SK-N-SH treated with all-trans-retinoic acid at 6 μM for 48 hours (cell line): ENCODE measurements around the gene RASSF5.

Experiments
- ARNTL ChIP-seq: fragments of 450-650 bp; formaldehyde crosslinking; IDR thresholded peaks from 2 replicates; pipeline ENCODE4 v1.5.0; 2020; ENCODE audit warnings: low read depth, mild to moderate bottlenecking, moderate library complexity, borderline replicate concordance
- CREB5 ChIP-seq: fragments of 250-450 bp; sonication (Bioruptor Pico); IDR thresholded peaks from 2 replicates; pipeline ENCODE4 v1.5.1; 2020; ENCODE audit warnings: low read depth, mild to moderate bottlenecking, moderate library complexity
- CSDC2 ChIP-seq: fragments of 250-450 bp; sonication (Bioruptor Pico); IDR thresholded peaks from 2 replicates; pipeline ENCODE4 v1.5.0; 2020; ENCODE audit warnings: mild to moderate bottlenecking, moderate library complexity
- GLIS3 ChIP-seq: fragments of 250-450 bp; sonication (Bioruptor Pico); IDR thresholded peaks from 2 replicates; pipeline ENCODE4 v1.5.0; 2020; ENCODE audit warnings: mild to moderate bottlenecking, moderate library complexity
- ISL1 ChIP-seq: fragments of 250-450 bp; sonication (Bioruptor Pico); IDR thresholded peaks from 2 replicates; pipeline ENCODE4 v2.1.2; 2022; ENCODE audit warnings: mild to moderate bottlenecking, moderate library complexity
- PATZ1 ChIP-seq: fragments of 250-450 bp; sonication (Bioruptor Pico); IDR thresholded peaks from 2 replicates; pipeline ENCODE4 v1.8.0; 2020; ENCODE audit warnings: mild to moderate bottlenecking, moderate library complexity, borderline replicate concordance
- RARB ChIP-seq: fragments of 250-450 bp; sonication (Bioruptor Pico); IDR thresholded peaks from 2 replicates; pipeline ENCODE4 v1.8.0; 2021; ENCODE audit warnings: mild to moderate bottlenecking, moderate library complexity
- SNAI2 ChIP-seq: fragments of 250-450 bp; sonication (Bioruptor Pico); IDR thresholded peaks from 2 replicates; pipeline ENCODE4 v1.5.0; 2020; ENCODE audit warnings: mild to moderate bottlenecking, moderate library complexity
- TCF4 ChIP-seq: fragments of 250-450 bp; sonication (Bioruptor Pico); IDR thresholded peaks from 2 replicates; pipeline ENCODE4 v1.8.0; 2021; ENCODE audit warnings: mild to moderate bottlenecking, moderate library complexity, borderline replicate concordance
- TSHZ2 ChIP-seq: fragments of 250-450 bp; sonication (Bioruptor Pico); IDR thresholded peaks from 2 replicates; pipeline ENCODE4 v1.5.0; 2020; ENCODE audit warnings: mild to moderate bottlenecking, moderate library complexity
- ZFP3 ChIP-seq: fragments of 250-450 bp; sonication (Bioruptor Pico); IDR thresholded peaks from 2 replicates; pipeline ENCODE4 v1.5.0; 2020; ENCODE audit warnings: mild to moderate bottlenecking, moderate library complexity
- ZFP30 ChIP-seq: fragments of 450-650 bp; formaldehyde crosslinking; IDR thresholded peaks from 2 replicates; pipeline ENCODE4 v1.5.0; 2022; ENCODE audit warnings: mild to moderate bottlenecking, moderate library complexity

- TF ChIP-seq ZFP3 (CRISPR knock-in tag) (no peak), GLIS3 (CRISPR knock-in tag) (no peak), RARB (CRISPR knock-in tag) (no peak), SNAI2 (no peak), CSDC2 (CRISPR knock-in tag) (no peak), ZFP30 (CRISPR knock-in tag) (no peak), CREB5 (CRISPR knock-in tag) (no peak), TCF4 (no peak), TSHZ2 (CRISPR knock-in tag) (no peak), PATZ1 (CRISPR knock-in tag) (no peak), ARNTL (CRISPR knock-in tag) (no peak), ISL1 (no peak)
Observed at GRCh38 chr1:206503591-206504362, 3.6 kb upstream of the RASSF5 start.
